ENCODE results near the gene DYDC2.
"Not testable (repeated sequence)": the region's sequence is repeated elsewhere in the genome, so short reads cannot be mapped to it uniquely, and the experiment has no call there.

The DYDC2 gene, protein sequence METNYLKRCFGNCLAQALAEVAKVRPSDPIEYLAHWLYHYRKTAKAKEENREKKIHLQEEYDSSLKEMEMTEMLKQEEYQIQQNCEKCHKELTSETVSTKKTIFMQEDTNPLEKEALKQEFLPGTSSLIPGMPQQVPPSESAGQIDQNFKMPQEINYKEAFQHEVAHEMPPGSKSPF

GRCh38 chr10:80356563-80356988, at the start of gene DYDC2, which contains the start of gene DYDC1:
Gene DYDC2, plus strand, starts transcription at chr10:80356781. Its CDS starts 5,663 bp downstream, at chr10:80362444.
Gene DYDC1, minus strand, starts transcription at chr10:80356755. Its CDS starts 4,154 bp downstream, at chr10:80352601.
- DNase-seq: peak; percentile 25

GRCh38 chr10:80313523-80313922, 43.1 kb upstream of the DYDC2 start:
- DNase-seq: no peak

DNA sequence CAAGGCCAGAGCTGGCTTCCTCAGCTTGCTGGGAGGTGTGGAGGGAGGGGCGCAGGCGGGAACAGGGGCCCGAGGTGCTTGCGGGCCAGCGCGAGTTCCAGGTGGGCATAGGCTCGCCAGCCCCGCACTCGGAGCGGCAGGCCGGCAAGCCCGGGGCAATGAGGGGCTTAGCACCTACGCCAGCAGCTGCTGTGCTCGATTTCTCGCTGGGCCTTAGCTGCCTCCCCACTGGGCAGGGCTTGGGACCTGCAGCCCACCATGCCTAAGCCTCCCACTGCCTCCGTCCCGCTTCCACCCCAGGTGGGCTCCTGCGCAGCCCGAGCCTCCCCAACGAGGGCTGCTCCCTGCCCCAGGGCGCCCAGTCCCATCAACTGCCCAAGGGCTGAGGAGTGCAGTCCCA, 41.2 kb upstream of the DYDC2 start:
- no peak for DNase-seq

DNA sequence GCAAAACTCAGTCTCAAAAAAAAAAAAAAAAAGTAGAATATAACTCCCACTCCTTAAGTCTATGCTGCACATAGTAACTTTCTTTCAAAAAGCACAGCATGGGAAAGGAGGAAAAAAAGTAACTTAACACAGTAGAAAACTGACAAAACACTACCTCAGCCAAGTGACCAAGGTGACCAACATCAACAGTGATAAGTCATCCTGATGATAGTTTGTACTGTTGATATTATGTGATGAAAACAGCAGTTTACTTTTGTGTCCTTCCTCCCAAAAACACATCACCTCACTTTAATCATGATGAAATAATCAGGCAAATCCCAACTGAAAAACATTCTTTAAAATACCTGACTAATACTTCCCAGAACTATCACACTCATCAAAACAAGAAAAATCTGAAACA, 37.8 kb upstream of the DYDC2 start:
- no peak for DNase-seq

DNA sequence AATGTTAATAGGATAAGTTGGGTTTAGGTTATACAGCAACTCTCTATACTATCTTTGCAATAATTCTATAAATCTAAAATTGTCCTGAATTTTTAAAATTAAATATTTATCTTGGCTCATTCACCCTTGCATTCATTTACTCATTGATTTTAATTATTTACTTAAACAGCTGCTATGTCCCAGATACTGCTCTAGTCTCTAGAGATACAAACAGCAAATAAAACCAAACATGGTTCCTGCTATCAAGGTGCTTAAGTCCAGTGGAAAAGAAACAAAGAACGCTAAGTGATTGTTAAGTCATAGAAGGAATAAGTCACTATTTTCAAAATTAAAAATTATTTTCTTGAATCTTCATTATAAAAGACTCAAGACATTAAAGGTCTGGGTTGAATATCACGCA, 37.3 kb upstream of the DYDC2 start:
- DNase-seq: no peak

DNA sequence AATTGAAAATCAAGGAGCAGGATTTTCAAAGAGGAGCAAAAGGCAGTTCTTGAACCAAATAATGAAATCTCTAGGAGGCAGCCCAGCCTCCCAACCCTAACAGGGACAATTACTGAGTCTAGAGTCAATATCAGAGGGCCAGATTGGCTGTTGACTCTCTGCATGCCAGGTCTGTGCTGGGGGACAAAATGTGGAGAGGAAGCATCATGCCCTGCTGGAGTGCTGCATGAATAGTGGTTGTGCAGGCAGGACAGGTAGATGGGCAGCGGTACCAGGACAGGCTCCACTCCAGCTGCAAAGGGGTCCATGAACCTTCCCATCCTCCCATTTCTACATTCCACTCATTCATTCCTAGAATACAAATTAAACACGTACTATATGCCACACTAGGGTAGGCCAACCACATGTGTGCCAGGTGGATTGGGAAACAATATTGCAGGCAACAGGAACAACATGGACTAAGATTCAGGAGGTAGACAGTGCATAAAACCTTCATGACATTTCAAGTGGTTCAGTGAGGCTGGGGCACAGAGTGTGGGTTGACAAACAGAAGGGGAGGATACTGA, 36.8 kb upstream of the DYDC2 start:
- DNase-seq: no peak

GRCh38 chr10:80320377-80320776, 36.2 kb upstream of the DYDC2 start:
- DNase-seq: no peak

GRCh38 chr10:80321183-80321582, 35.4 kb upstream of the DYDC2 start:
- no peak for DNase-seq

- DNase-seq: no peak
Observed at GRCh38 chr10:80322158-80322557, 34.4 kb upstream of the DYDC2 start.

GRCh38 chr10:80322711-80323110, 33.9 kb upstream of the DYDC2 start:
- DNase-seq: no peak

DNA sequence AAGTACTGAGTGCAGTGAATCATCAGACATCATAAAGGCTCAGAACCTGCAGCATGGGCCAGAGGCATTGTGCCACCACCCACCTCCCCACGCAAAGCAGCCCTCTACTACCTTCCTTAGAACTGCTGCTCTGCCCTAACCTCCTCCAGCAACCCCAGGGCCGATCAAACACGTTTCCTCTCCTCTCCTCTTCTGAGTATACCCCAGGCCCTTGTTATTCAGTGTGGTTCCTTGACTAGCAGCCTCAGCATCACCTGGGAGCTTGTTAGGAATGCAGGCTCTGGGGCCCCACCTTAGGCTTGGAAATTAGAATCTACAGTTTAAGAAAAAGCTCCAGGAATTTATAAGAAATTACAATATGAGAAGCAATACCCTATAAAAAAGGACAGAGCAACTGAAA, 33.3 kb upstream of the DYDC2 start:
- no peak for DNase-seq

DNA sequence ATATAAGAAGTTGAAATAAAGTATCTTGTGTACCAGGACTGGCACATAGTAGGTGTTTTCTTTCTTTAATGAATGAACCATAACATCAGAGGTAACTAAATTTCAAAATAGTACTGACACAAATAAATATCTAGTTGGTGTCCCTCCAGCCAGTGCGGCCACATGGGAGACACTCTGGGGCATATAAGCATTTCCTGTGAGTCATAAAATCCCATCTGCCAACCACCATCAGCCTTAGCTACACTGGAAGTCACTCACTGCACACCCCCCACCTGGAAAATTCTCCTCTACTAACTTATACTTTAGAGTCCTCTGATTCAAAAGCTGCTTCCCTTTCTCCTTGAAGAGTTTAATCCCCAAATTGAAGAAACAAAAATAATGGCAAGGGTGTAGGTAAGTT, 32.5 kb upstream of the DYDC2 start:
- no peak for DNase-seq

DNA sequence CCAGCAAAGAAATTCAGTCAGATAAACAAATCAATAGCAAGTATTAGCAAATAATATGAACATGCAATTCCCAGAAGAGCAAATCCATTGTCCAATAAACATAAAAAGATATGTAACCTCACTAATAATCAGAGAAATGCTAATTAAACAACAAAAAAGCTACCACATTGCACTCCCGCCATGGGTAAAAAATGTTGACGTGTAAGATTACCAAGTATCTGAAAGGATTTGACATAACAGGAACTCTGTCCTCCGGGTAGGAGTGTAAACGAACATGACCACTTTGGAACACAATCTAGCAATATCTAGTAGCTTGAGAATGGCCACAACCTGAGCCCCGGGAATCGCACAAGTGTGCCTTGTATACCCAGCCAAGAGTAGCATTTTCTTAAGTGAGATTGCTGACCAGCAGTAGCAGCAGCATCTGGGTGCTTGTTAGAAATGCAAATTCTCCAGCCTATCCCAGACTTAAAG, 31.7 kb upstream of the DYDC2 start:
- DNase-seq: no peak

DNA sequence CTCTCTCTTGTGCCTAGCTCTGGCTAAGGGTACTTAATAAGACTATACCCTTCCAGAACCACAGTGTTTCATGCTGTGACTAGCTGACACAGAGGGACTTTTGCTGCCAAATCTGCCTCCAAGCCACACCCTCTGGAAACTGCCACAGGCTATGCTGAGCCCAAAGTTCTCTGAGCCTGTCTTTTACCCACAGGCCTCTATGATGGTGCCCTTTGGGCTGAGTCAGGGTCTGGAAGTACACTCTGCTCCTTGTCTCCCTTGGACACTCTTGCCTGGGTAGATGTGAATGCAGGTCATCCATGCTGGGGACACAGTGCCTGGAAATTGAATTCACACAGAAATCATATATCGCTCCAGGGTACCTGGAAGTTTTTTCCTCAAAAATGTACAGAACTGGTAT, 22.6 kb upstream of the DYDC2 start:
- DNase-seq: no peak

DNA sequence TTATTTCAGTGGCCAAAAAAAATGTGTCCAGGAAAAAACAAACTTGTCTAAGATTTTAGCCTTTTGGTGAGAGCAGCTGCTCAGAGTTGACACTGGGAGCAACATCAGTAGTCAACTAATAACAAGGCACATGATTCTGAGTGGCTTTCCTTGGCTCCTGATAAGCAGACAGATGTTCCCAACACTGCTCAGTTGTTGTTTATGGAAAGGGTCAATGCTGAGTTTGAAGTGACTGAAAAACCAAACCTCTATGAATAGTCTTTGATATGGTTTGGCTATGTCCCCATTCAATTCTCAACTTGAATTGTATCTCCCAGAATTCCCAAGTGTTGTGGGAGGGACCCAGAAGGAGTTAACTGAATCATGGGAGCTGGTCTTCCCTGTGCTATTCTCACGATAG, 12.3 kb upstream of the DYDC2 start:
- DNase-seq: no peak

GRCh38 chr10:80344912-80345311, 11.7 kb upstream of the DYDC2 start:
- no peak for DNase-seq

DNA sequence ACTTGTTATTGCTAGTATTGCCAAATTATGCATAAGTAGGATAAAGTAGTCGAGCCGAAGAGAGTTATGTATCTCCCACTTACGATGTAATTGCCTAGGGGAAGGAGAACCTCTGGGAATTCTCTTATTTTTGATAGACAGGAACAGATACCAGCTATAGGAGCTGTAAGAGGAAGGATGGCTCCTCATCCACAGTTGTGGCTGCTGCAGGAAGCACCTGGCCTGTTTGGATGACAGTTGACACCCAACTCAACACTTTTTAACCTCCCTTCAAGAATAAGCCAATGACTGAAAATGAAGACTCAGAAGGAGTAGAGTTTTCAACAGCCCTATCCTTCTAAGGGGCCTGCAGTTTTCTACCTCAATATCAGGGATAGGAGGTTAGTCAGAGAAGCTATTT, 6.3 kb upstream of the DYDC2 start:
- DNase-seq: no peak

DNA sequence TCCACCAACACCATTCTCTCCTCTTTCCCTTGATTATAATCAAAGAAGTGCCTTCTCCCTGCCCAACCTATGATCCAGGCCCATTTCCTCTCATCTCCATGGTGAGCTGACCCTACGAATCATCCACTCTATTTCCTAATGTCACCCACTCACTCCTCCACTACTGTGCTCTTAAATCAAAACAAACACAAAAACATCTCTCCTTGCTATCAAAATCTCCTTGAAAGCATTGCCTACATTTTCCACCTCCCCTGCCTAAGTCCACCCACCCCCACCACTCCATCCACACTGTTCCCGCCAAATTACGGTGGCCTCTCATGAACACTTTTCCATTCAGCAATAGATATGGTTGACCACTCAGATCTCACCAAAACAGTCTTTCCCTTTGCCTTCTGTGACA, 5.4 kb upstream of the DYDC2 start:
- no peak for DNase-seq

DNA sequence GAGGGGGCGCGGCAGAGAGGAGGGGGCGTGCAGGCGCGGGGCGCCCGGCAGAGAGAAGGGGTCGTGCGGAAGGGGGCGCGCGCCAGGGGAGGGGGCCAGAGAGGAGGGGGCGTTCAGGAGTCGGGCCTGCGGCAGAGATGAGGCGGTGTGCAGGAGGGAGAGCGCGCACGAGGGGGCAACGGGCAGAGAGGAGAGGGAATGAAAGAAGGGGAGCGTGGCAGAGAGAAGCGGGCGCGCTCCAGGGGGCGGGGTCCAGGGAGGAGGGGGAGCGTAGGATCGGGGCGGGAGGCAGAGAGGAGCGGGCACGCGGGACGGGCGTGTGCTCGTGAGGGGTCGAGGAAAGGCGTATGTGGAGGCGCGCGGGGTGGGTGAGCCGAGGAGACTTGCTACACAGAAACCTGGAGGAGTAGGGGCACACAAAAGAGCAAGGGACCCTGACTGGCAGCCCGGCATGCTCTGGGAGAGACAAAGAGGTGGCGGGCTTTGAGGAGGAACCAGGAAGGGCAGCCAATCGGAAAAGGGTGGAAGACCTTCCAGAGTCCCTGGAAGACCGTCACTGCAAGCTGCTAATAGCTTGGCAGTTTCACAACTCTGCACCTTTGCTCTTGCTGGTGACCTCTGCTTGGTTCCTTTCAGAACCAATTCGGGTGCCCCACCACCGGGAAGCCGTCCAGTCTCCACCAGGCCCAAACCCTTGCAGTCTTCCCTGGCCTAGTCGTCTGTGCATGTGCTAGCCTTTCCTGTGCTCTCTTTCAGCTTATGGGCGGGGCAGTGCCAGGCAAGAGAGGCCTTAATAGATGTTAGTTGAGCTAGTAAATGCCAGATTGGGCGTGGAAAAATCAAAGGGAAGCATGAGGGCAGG, 639 bp downstream of the DYDC2 start:
- DNase-seq: no peak

DNA sequence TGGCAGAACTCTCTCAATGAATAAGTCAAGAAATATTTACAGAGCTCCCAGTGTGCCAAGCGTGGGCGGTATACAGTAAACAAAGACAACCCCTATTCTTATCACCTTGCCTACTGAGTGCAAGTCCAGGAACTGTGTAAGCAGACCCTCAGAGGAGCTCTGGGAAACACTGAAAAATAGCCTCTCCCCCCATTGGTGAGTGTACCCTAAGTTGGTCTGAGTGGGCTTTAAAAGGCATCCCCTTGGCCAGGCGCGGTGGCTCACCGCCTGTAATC, 1.2 kb downstream of the DYDC2 start:
- DNase-seq: no peak

- not testable (repeated sequence) for DNase-seq
Observed at GRCh38 chr10:80358925-80359324, 2.3 kb downstream of the DYDC2 start.

DNA sequence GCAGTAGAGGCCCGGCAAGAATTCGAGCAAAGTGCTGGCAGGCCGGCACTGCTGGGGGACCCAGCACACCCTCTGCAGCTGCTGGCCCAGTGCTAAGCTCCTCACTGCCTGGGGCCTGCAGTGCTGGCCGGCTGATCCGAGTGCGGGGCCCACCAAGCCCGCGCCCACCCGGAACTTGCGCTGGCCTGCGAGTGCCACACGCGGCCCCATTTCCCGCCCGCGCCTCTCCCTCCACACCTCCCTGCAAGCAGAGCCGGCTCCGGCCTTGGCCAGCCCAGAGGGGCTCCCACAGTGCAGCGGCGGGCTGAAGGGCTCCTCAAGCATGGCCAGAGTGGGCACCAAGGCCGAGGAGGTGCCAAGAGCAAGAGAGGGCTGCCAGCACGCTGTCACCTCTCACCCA, 3.1 kb downstream of the DYDC2 start:
- DNase-seq: no peak

DNA sequence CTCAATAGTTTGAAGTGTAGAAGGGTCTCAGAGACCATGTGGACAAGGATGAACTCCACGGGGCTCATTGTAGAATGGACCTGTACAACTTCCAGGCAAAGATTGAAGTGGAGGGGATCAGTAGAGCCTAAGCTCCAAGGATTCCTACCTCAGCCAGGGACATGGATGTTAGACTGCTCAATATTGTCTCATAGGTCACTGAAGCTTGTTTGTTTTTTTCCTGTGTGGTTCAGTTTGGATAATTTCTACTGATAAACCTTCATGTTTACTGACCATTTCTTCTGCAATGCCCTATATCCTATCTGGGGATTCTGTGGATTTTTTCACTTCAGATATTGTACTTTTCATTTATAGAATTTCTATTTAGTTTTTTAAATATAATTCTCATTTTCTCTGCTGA, 8.9 kb downstream of the DYDC2 start:
- no peak for DNase-seq

DNA sequence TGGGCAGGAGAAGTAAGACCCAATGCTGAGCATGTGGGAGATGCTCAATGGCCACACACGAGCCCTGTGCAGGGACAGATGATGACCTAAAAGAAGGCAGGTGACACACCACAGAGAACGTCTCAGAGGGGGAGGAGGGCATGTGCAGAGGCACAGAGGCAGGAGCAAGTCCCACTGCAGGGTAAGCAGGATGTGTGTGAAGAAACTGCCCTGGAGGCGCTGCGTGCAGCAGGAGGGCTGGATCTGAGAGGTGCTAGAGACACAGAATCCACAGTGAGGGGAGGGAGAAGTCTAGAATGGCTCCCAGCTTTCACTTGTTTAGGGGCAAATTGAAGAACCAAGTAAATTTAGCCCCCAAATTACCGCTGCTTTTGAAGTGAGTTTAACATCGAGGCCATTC, 14.9 kb downstream of the DYDC2 start:
- no peak for DNase-seq

All from NCI-H1436 treated with DMSO at 0.1 percent for 48 hours (cell line).